Mesendoderm (in vitro differentiated cells): ENCODE measurements around the gene CCZ1B.
"Not testable (repeated sequence)": the region's sequence is repeated elsewhere in the genome, so short reads cannot be mapped to it uniquely, and the experiment has no call there.

Experiments used
- DNase-seq: peaks from one replicate; pipeline ENCODE4 v3.0.0; 2013
- H2AK5ac ChIP-seq: 2 replicates; pipeline ENCODE4 v1.6.1; 2013; ENCODE audit warnings: low read length, inconsistent platforms
- H2BK120ac ChIP-seq: 2 replicates; pipeline ENCODE4 v1.6.1; 2013; ENCODE audit warnings: low read depth, mild to moderate bottlenecking, low read length, moderate library complexity, mixed read lengths
- H2BK15ac ChIP-seq: replicated peaks from 2 replicates; pipeline ENCODE4 v1.6.1; 2013; ENCODE audit warnings: low read depth, mild to moderate bottlenecking, moderate library complexity
- H2BK5ac ChIP-seq: 2 replicates; pipeline ENCODE4 v1.6.1; 2013; ENCODE audit warnings: low read length, inconsistent platforms
- H3K18ac ChIP-seq: 2 replicates; pipeline ENCODE4 v1.6.1; 2013; ENCODE audit warnings: mild to moderate bottlenecking, low read length, mixed read lengths
- H3K23ac ChIP-seq: one replicate; pipeline ENCODE4 v1.6.1; 2013; ENCODE audit warnings: low read length
- H3K27ac ChIP-seq: 2 replicates; pipeline ENCODE4 v1.5.1; 2013; ENCODE audit warnings: low read depth, mild to moderate bottlenecking, inconsistent platforms, low read length, moderate library complexity
- H3K27me3 ChIP-seq: 2 replicates; pipeline ENCODE4 v1.6.1; 2013; ENCODE audit warnings: low read length, control low read depth, mild to moderate bottlenecking, inconsistent platforms; ENCODE audit not compliant: insufficient read depth, poor library complexity
- H3K36me3 ChIP-seq: 2 replicates; pipeline ENCODE4 v1.6.1; 2013; ENCODE audit warnings: low read length, inconsistent platforms; ENCODE audit not compliant: control insufficient read depth, insufficient read depth
- H3K4ac ChIP-seq: one replicate; pipeline ENCODE4 v1.6.1; 2013; ENCODE audit warnings: low read depth, mild to moderate bottlenecking, low read length, moderate library complexity
- H3K4me1 ChIP-seq: 2 replicates; pipeline ENCODE4 v1.6.1; 2013; ENCODE audit warnings: low read depth, low read length, inconsistent platforms; ENCODE audit not compliant: control insufficient read depth
- H3K4me2 ChIP-seq: 2 replicates; pipeline ENCODE4 v1.6.1; 2013; ENCODE audit warnings: low read length
- H3K4me3 ChIP-seq: 2 replicates; pipeline ENCODE4 v1.5.1; 2013; ENCODE audit warnings: mild to moderate bottlenecking, low read length
- H3K56ac ChIP-seq: one replicate; pipeline ENCODE4 v1.6.1; 2013; ENCODE audit warnings: low read length
- H3K79me1 ChIP-seq: 2 replicates; pipeline ENCODE4 v1.6.1; 2013; ENCODE audit warnings: low read length, inconsistent platforms
- H3K79me2 ChIP-seq: 2 replicates; pipeline ENCODE4 v1.6.1; 2013; ENCODE audit warnings: mild to moderate bottlenecking, low read length; ENCODE audit not compliant: control insufficient read depth, insufficient read depth
- H3K9ac ChIP-seq: 2 replicates; pipeline ENCODE4 v1.6.1; 2013; ENCODE audit warnings: low read length, inconsistent platforms
- H4K5ac ChIP-seq: one replicate; pipeline ENCODE4 v1.6.1; 2013; ENCODE audit warnings: low read length
- H4K8ac ChIP-seq: one replicate; pipeline ENCODE4 v1.6.1; 2013; ENCODE audit warnings: low read depth, mild to moderate bottlenecking, control low read depth, low read length, moderate library complexity
- WGBS: extraction: QIAGEN DNeasy Blood & Tissue Kit; methylation state at CpG from one replicate; pipeline ENCODE4 v1.1.7; 2013; ENCODE audit warnings: low lambda C conversion rate, missing lambda C conversion rate; ENCODE audit not compliant: insufficient coverage; ENCODE audit errors: extremely low coverage; 5-methylcytosine and 5-hydroxymethylcytosine counted together

Gene CCZ1B

DNA sequence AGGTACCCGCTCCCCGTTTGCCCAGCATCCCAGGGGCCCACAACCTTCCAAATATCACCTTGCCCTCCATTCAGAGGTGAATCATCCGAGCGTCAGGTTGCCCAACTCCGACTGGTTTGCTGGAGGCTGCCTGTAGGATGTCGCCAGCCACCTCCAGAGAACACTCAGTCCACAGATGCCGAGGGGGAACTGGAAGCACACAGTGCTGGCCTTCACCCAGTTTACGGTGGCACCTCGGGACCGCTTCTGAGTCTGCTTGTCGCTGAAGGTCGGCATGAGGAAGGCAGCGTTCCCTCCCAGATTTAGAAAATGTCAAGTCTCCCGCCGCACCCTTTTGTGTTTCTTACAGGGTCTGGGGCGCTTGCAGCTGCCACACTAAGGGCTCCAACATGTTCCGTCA lies 27.6 kb upstream of the CCZ1B start:
- no CpG with 5 or more reads among the region's 17 CpGs for WGBS
- H3K9ac ChIP-seq, H3K79me2 ChIP-seq, H3K23ac ChIP-seq, H3K36me3 ChIP-seq, H2BK5ac ChIP-seq, H3K27ac ChIP-seq, H3K56ac ChIP-seq, H4K5ac ChIP-seq, H3K4ac ChIP-seq, H2BK15ac ChIP-seq, H3K4me1 ChIP-seq, H3K4me2 ChIP-seq, H3K4me3 ChIP-seq, H2AK5ac ChIP-seq, DNase-seq, H3K18ac ChIP-seq, H3K27me3 ChIP-seq, H2BK120ac ChIP-seq, H3K79me1 ChIP-seq, H4K8ac ChIP-seq: not testable (repeated sequence)

DNA sequence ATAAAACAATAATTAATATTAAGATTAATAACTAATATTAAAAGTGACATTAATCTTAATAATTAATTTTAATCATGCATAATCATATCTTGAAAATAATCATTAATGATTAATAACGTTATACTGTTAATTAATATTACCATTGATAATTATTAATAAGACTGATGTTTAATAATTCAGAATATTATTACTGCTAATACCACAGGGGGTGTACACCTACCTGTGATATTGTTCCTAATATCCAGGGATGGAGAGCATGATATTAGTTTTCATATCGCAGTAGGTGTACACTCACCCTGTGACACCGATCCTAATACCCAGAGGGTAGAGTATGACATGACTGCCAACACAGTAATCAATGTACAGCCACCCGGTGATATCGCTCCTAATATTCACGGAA lies 23.1 kb upstream of the CCZ1B start:
- no CpG with 5 or more reads among the region's 6 CpGs for WGBS
- not testable (repeated sequence) for H4K5ac ChIP-seq, H3K4me1 ChIP-seq, H4K8ac ChIP-seq, H3K27ac ChIP-seq, H3K4ac ChIP-seq, H3K36me3 ChIP-seq, DNase-seq, H3K4me2 ChIP-seq, H2BK5ac ChIP-seq, H3K9ac ChIP-seq, H2BK120ac ChIP-seq, H3K23ac ChIP-seq, H3K79me1 ChIP-seq, H2BK15ac ChIP-seq, H2AK5ac ChIP-seq, H3K79me2 ChIP-seq, H3K27me3 ChIP-seq, H3K4me3 ChIP-seq, H3K18ac ChIP-seq, H3K56ac ChIP-seq

GRCh38 chr7:6847751-6848150 lies 21.7 kb upstream of the CCZ1B start:
- H2BK15ac ChIP-seq, DNase-seq, H4K8ac ChIP-seq, H3K36me3 ChIP-seq, H3K18ac ChIP-seq, H3K4me2 ChIP-seq, H4K5ac ChIP-seq, H2AK5ac ChIP-seq, H3K79me1 ChIP-seq, H3K27ac ChIP-seq, H3K4ac ChIP-seq, H3K9ac ChIP-seq, H3K4me3 ChIP-seq, H3K56ac ChIP-seq, H3K79me2 ChIP-seq, H2BK5ac ChIP-seq, H3K4me1 ChIP-seq, H3K27me3 ChIP-seq, H3K23ac ChIP-seq, H2BK120ac ChIP-seq: not testable (repeated sequence)
- WGBS = no CpG with 5 or more reads among the region's 18 CpGs

- not testable (repeated sequence) for H3K79me1 ChIP-seq, H3K18ac ChIP-seq, H3K4me2 ChIP-seq, H3K79me2 ChIP-seq, H3K9ac ChIP-seq, H2BK15ac ChIP-seq, H3K4me1 ChIP-seq, H2AK5ac ChIP-seq, H3K27me3 ChIP-seq, H3K56ac ChIP-seq, H3K4ac ChIP-seq, H2BK5ac ChIP-seq, H3K4me3 ChIP-seq, DNase-seq, H3K23ac ChIP-seq, H4K5ac ChIP-seq, H3K36me3 ChIP-seq, H3K27ac ChIP-seq, H4K8ac ChIP-seq, H2BK120ac ChIP-seq
- WGBS = no CpG with 5 or more reads among the region's 16 CpGs
Observed at GRCh38 chr7:6845971-6846449, 19.9 kb upstream of the CCZ1B start.

DNA sequence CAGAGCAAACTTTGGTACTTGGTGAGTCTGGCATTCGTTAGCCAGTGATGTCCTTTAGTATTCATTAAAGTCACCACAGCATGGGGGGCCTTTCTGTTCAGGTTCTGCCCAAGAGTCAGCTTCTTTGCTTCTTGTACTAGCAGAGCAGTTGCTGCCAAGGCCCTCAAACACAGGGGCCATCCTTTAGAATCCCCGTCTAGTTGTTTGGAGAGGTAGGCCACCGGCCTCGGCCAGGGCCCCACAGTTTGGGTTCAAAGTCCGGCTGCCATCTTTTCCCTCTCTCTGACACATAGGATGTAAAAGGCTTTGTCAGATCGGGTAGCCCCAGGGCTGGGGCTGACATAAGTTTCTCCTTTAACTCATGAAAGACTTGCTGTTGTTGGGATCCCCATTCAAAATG lies 17.6 kb upstream of the CCZ1B start:
- not testable (repeated sequence) for H3K27me3 ChIP-seq, H3K79me2 ChIP-seq, H3K56ac ChIP-seq, H3K9ac ChIP-seq, H3K18ac ChIP-seq, H3K4ac ChIP-seq, H3K4me3 ChIP-seq, H2BK5ac ChIP-seq, H3K27ac ChIP-seq, H3K23ac ChIP-seq, H4K8ac ChIP-seq, DNase-seq, H2BK120ac ChIP-seq, H3K4me2 ChIP-seq, H3K36me3 ChIP-seq, H3K4me1 ChIP-seq, H4K5ac ChIP-seq, H2AK5ac ChIP-seq, H3K79me1 ChIP-seq, H2BK15ac ChIP-seq
- no CpG with 5 or more reads among the region's 6 CpGs for WGBS

- not testable (repeated sequence) for H3K23ac ChIP-seq, H3K4ac ChIP-seq, H2AK5ac ChIP-seq, H3K4me1 ChIP-seq, H4K5ac ChIP-seq, H3K27ac ChIP-seq, H3K9ac ChIP-seq, H3K79me2 ChIP-seq, H3K36me3 ChIP-seq, H3K27me3 ChIP-seq, H3K18ac ChIP-seq, H3K4me3 ChIP-seq, H2BK15ac ChIP-seq, H4K8ac ChIP-seq, H2BK5ac ChIP-seq, DNase-seq, H3K79me1 ChIP-seq, H3K4me2 ChIP-seq, H3K56ac ChIP-seq, H2BK120ac ChIP-seq
- no CpG with 5 or more reads among the region's 5 CpGs for WGBS
Observed at GRCh38 chr7:6843092-6843491, 17.0 kb upstream of the CCZ1B start.
